ENCODE data around the gene ATAD3B.
"Not testable (repeated sequence)": the region's sequence is repeated elsewhere in the genome, so short reads cannot be mapped to it uniquely, and the experiment has no call there.

ATAD3B gene

GRCh38 chr1:1452365-1452739 is 19.2 kb upstream of the ATAD3B start:
- H3K23ac ChIP-seq (ENCODE audit: low read length in 2 of 2); H2BK12ac ChIP-seq (ENCODE audit: low read length in 2 of 2); H3K9ac ChIP-seq (ENCODE audit: low read length); H2BK15ac ChIP-seq (ENCODE audit: low read depth, poor library complexity, severe bottlenecking); H3K9me3 ChIP-seq (ENCODE audit: control insufficient read depth, low read length); H3K4ac ChIP-seq (ENCODE audit: low read depth in 1 of 2, low read length in 2 of 2); H2BK120ac ChIP-seq (ENCODE audit: low read depth, low read length); DNase-seq; H3K79me1 ChIP-seq (replicated peaks; ENCODE audit: low read length, poor library complexity, severe bottlenecking); H4K91ac ChIP-seq (ENCODE audit: low read length); H3K4me1 ChIP-seq (ENCODE audit: control insufficient read depth, insufficient read depth, low read depth, low read length); H3K14ac ChIP-seq (ENCODE audit: low read length in 2 of 2); H3K18ac ChIP-seq (ENCODE audit: low read depth in 1 of 2, low read length in 2 of 2); H3K36me3 ChIP-seq (ENCODE audit: control insufficient read depth in 1 of 2, insufficient read depth in 2 of 2, low read depth in 1 of 2, low read length in 2 of 2); H4K8ac ChIP-seq (ENCODE audit: low read length); H2AK5ac ChIP-seq (ENCODE audit: low read length, severe bottlenecking); H3K27ac ChIP-seq (ENCODE audit: low read length, poor library complexity, severe bottlenecking); H3K4me2 ChIP-seq (ENCODE audit: low read length, poor library complexity, severe bottlenecking); H3K4me3 ChIP-seq (ENCODE audit: insufficient read depth in 1 of 2, low read depth in 1 of 2, low read length in 2 of 2); H2BK5ac ChIP-seq (ENCODE audit: low read depth, low read length, poor library complexity, severe bottlenecking); H2AFZ ChIP-seq (ENCODE audit: low read depth, low read length): not testable (repeated sequence)
- peaks cover 0 to 21% of the 10 kb centered on the region in 2 experiments for H3K27me3 ChIP-seq (ENCODE audit: control insufficient read depth in 1 of 2, insufficient read depth in 1 of 2, low read length in 2 of 2)
- WGBS = 89% methylated on average over 8 of the region's 8 CpGs

- Histone ChIP-seq H2AFZ (ENCODE audit: low read depth, low read length) (no peak overlapping the region), H3K27ac (ENCODE audit: low read length, poor library complexity, severe bottlenecking) (no peak overlapping the region), H3K27me3 (ENCODE audit: control insufficient read depth in 1 of 2, insufficient read depth in 1 of 2, low read length in 2 of 2) (peaks cover 0 to 21% of the 10 kb centered on the region in 2 experiments), H3K9me3 (ENCODE audit: control insufficient read depth, low read length) (no peaks in the 10 kb centered on the region), H3K79me1 (replicated peaks; ENCODE audit: low read length, poor library complexity, severe bottlenecking) (no peaks in the 10 kb centered on the region), H2BK120ac (ENCODE audit: low read depth, low read length) (no peak overlapping the region), H2BK12ac (ENCODE audit: low read length in 2 of 2) (no peak overlapping the region), H4K8ac (ENCODE audit: low read length) (no peak overlapping the region), H3K9ac (ENCODE audit: low read length) (no peak overlapping the region), H3K4ac (ENCODE audit: low read depth in 1 of 2, low read length in 2 of 2) (no peak overlapping the region), H3K4me2 (ENCODE audit: low read length, poor library complexity, severe bottlenecking) (no peak overlapping the region), H3K36me3 (ENCODE audit: control insufficient read depth in 1 of 2, insufficient read depth in 2 of 2, low read depth in 1 of 2, low read length in 2 of 2) (no peaks in the 10 kb centered on the region), H3K4me3 (ENCODE audit: insufficient read depth in 1 of 2, low read depth in 1 of 2, low read length in 2 of 2) (no peak overlapping the region), H3K14ac (ENCODE audit: low read length in 2 of 2) (no peak overlapping the region), H3K4me1 (ENCODE audit: control insufficient read depth, insufficient read depth, low read depth, low read length) (peaks cover 4% of the 10 kb centered on the region), H2AK5ac (ENCODE audit: low read length, severe bottlenecking) (no peak overlapping the region), H3K18ac (ENCODE audit: low read depth in 1 of 2, low read length in 2 of 2) (no peak overlapping the region), H4K91ac (ENCODE audit: low read length) (no peak overlapping the region), H3K23ac (ENCODE audit: low read length in 2 of 2) (no peak overlapping the region), H2BK5ac (ENCODE audit: low read depth, low read length, poor library complexity, severe bottlenecking) (no peak overlapping the region), H2BK15ac (ENCODE audit: low read depth, poor library complexity, severe bottlenecking) (no peak overlapping the region)
- 92% methylated on average over 16 of the region's 16 CpGs for WGBS
- DNase-seq = no peak
These were observed 18.7 kb upstream of the ATAD3B start for GRCh38 chr1:1452882-1453281.

- not testable (repeated sequence) for H2BK15ac ChIP-seq (ENCODE audit: low read depth, poor library complexity, severe bottlenecking); H2BK12ac ChIP-seq (ENCODE audit: low read length in 2 of 2); H3K9ac ChIP-seq (ENCODE audit: low read length); H3K9me3 ChIP-seq (ENCODE audit: control insufficient read depth, low read length); H4K91ac ChIP-seq (ENCODE audit: low read length); H3K4me1 ChIP-seq (ENCODE audit: control insufficient read depth, insufficient read depth, low read depth, low read length); H3K79me1 ChIP-seq (replicated peaks; ENCODE audit: low read length, poor library complexity, severe bottlenecking); H3K4me2 ChIP-seq (ENCODE audit: low read length, poor library complexity, severe bottlenecking); H3K27ac ChIP-seq (ENCODE audit: low read length, poor library complexity, severe bottlenecking); H2BK5ac ChIP-seq (ENCODE audit: low read depth, low read length, poor library complexity, severe bottlenecking); H2AK5ac ChIP-seq (ENCODE audit: low read length, severe bottlenecking); DNase-seq; H2BK120ac ChIP-seq (ENCODE audit: low read depth, low read length); H3K36me3 ChIP-seq (ENCODE audit: control insufficient read depth in 1 of 2, insufficient read depth in 2 of 2, low read depth in 1 of 2, low read length in 2 of 2); H3K18ac ChIP-seq (ENCODE audit: low read depth in 1 of 2, low read length in 2 of 2); H3K4me3 ChIP-seq (ENCODE audit: insufficient read depth in 1 of 2, low read depth in 1 of 2, low read length in 2 of 2); H2AFZ ChIP-seq (ENCODE audit: low read depth, low read length); H3K14ac ChIP-seq (ENCODE audit: low read length in 2 of 2); H3K23ac ChIP-seq (ENCODE audit: low read length in 2 of 2); H3K4ac ChIP-seq (ENCODE audit: low read depth in 1 of 2, low read length in 2 of 2); H4K8ac ChIP-seq (ENCODE audit: low read length)
- 95% methylated on average over 33 of the region's 41 CpGs for WGBS
- peaks cover 0 to 11% of the 10 kb centered on the region in 2 experiments for H3K27me3 ChIP-seq (ENCODE audit: control insufficient read depth in 1 of 2, insufficient read depth in 1 of 2, low read length in 2 of 2)
These were observed 17.1 kb upstream of the ATAD3B start for GRCh38 chr1:1454286-1455056.

- WGBS = 93% methylated on average over 26 of the region's 30 CpGs
- Histone ChIP-seq H3K79me1 (replicated peaks; ENCODE audit: low read length, poor library complexity, severe bottlenecking) (no peaks in the 10 kb centered on the region), H3K9me3 (ENCODE audit: control insufficient read depth, low read length) (no peaks in the 10 kb centered on the region), H3K9ac (ENCODE audit: low read length) (no peak overlapping the region), H3K4me1 (ENCODE audit: control insufficient read depth, insufficient read depth, low read depth, low read length) (peaks cover 4% of the 10 kb centered on the region), H2BK15ac (ENCODE audit: low read depth, poor library complexity, severe bottlenecking) (no peak overlapping the region), H3K14ac (ENCODE audit: low read length in 2 of 2) (no peak overlapping the region), H3K4ac (ENCODE audit: low read depth in 1 of 2, low read length in 2 of 2) (no peak overlapping the region), H2BK120ac (ENCODE audit: low read depth, low read length) (no peak overlapping the region), H3K27ac (ENCODE audit: low read length, poor library complexity, severe bottlenecking) (no peak overlapping the region), H3K4me3 (ENCODE audit: insufficient read depth in 1 of 2, low read depth in 1 of 2, low read length in 2 of 2) (no peak overlapping the region), H2AK5ac (ENCODE audit: low read length, severe bottlenecking) (no peak overlapping the region), H2AFZ (ENCODE audit: low read depth, low read length) (no peak overlapping the region), H3K23ac (ENCODE audit: low read length in 2 of 2) (no peak overlapping the region), H3K4me2 (ENCODE audit: low read length, poor library complexity, severe bottlenecking) (no peak overlapping the region), H3K18ac (ENCODE audit: low read depth in 1 of 2, low read length in 2 of 2) (no peak overlapping the region), H3K27me3 (ENCODE audit: control insufficient read depth in 1 of 2, insufficient read depth in 1 of 2, low read length in 2 of 2) (peaks cover 0 to 7% of the 10 kb centered on the region in 2 experiments), H4K8ac (ENCODE audit: low read length) (no peak overlapping the region), H2BK12ac (ENCODE audit: low read length in 2 of 2) (no peak overlapping the region), H2BK5ac (ENCODE audit: low read depth, low read length, poor library complexity, severe bottlenecking) (no peak overlapping the region), H4K91ac (ENCODE audit: low read length) (no peak overlapping the region), H3K36me3 (ENCODE audit: control insufficient read depth in 1 of 2, insufficient read depth in 2 of 2, low read depth in 1 of 2, low read length in 2 of 2) (peaks cover 0 to 2% of the 10 kb centered on the region in 2 experiments)
- DNase-seq = no peak
These were observed 16.1 kb upstream of the ATAD3B start for GRCh38 chr1:1455366-1455884.
